CD4-positive, alpha-beta T cell treated with Interleukin-1 beta for 1 hour (primary cell): ENCODE data around the gene EPB42.
"Not testable (repeated sequence)": the region's sequence is repeated elsewhere in the genome, so short reads cannot be mapped to it uniquely, and the experiment has no call there.

ENCODE experiments used
- DNase-seq, 2 donors: peaks; one replicate each; pipeline ENCODE4 v3.0.0-alpha.2; 2020 to 2022

EPB42 gene

GRCh38 chr15:43184407-43185124, 36.3 kb downstream of the EPB42 start:
- DNase-seq, result no peak

- DNase-seq, result no peak
These were observed 37.5 kb downstream of the EPB42 start for GRCh38 chr15:43183270-43183669.

GRCh38 chr15:43177147-43177546, 43.7 kb downstream of the EPB42 start:
- not testable (repeated sequence) for DNase-seq

- DNase-seq, result not testable (repeated sequence)
These were observed 45.0 kb downstream of the EPB42 start for GRCh38 chr15:43175656-43176309.

- DNase-seq, result no peak
These were observed 50.9 kb downstream of the EPB42 start for GRCh38 chr15:43169888-43170287.

- no peak for DNase-seq
These were observed 52.4 kb downstream of the EPB42 start for GRCh38 chr15:43168192-43169107.

- not testable (repeated sequence) for DNase-seq
These were observed 53.6 kb downstream of the EPB42 start for GRCh38 chr15:43167261-43167660.

GRCh38 chr15:43165801-43166325, 55.0 kb downstream of the EPB42 start:
- DNase-seq, result no peak

GRCh38 chr15:43153269-43153668, 67.5 kb downstream of the EPB42 start:
- DNase-seq, result no peak

GRCh38 chr15:43151688-43152087, 69.1 kb downstream of the EPB42 start:
- DNase-seq, result peak in 1 of 2 donors; percentile 53

- DNase-seq, result no peak
These were observed 70.5 kb downstream of the EPB42 start for GRCh38 chr15:43150191-43150929.
